Measurements from ENCODE around the gene FN1.

DNA sequence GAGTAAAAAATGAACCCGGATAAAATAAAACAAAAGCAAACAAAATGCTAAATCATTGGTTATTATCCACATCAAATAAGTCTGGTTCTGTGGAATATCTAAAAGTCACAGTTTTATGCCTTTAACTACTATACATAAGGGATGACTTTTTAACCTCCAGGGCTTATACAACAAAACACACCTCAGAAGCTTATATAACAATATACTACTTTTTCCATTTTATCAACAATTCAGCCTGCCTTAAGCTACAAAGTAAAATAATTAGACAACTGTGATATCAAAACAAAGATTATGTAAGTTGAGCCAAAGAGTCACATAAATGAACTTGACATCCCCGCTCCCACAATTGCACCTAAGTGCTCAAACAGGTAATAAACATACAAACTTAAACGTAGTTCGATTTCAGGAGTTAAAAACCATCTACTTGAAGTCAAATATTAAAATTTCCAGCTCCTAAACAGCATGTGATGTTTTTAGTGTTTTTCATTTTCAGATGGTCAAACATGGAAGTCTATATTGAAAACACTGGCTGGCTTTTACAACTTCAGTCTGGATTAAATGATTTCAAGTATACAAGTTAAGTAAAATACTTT is 69.3 kb downstream of the FN1 start:
- TF ChIP-seq, protein P1, sequence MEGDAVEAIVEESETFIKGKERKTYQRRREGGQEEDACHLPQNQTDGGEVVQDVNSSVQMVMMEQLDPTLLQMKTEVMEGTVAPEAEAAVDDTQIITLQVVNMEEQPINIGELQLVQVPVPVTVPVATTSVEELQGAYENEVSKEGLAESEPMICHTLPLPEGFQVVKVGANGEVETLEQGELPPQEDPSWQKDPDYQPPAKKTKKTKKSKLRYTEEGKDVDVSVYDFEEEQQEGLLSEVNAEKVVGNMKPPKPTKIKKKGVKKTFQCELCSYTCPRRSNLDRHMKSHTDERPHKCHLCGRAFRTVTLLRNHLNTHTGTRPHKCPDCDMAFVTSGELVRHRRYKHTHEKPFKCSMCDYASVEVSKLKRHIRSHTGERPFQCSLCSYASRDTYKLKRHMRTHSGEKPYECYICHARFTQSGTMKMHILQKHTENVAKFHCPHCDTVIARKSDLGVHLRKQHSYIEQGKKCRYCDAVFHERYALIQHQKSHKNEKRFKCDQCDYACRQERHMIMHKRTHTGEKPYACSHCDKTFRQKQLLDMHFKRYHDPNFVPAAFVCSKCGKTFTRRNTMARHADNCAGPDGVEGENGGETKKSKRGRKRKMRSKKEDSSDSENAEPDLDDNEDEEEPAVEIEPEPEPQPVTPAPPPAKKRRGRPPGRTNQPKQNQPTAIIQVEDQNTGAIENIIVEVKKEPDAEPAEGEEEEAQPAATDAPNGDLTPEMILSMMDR (IDR thresholded peaks at IDR 0.05), result no peak
- TF ChIP-seq POLR2A (IDR thresholded peaks at IDR 0.05), result no peak

Data from body of pancreas (tissue), 4 donors.